K562 (cell line): ENCODE results near the gene ZNF563.

Source experiments
- CEBPB ChIP-seq: fragments of 450-650 bp; IDR thresholded peaks from 2 replicates; pipeline ENCODE4 v1.6.1; 2016; ENCODE audit warnings: missing genetic modification characterization, missing compliant biosample characterization
- CTCF ChIP-seq, 3 experiments: IDR thresholded peaks in 2 of 3; conservative IDR thresholded peaks in 1 of 3; 2 replicates each; pipeline ENCODE4 v1.5.1; 2011 to 2012; ENCODE audit warnings: low read length in 3 of 3, mild to moderate bottlenecking in 3 of 3, control low read depth in 2 of 3, improper control_type of control experiment in 1 of 3, inconsistent platforms in 1 of 3, low read depth in 1 of 3, mixed read lengths in 1 of 3, moderate library complexity in 1 of 3; ENCODE audit not compliant: insufficient read depth in 2 of 3
- NR3C1 ChIP-seq: sonication (generic); formaldehyde crosslinking; IDR thresholded peaks from 2 replicates; pipeline ENCODE4 v1.8.1; 2022; ENCODE audit warnings: missing genetic modification reagents
- PHF21A ChIP-seq: fragments of 450-650 bp; IDR thresholded peaks from 2 replicates; pipeline ENCODE4 v1.6.1; 2017; ENCODE audit warnings: low read depth, borderline replicate concordance
- REST ChIP-seq, 2 experiments: fragments of 450-650 bp; formaldehyde crosslinking in 1 of 2; IDR thresholded peaks; 2 replicates each; pipeline versions ENCODE4 v1.4.0 to v1.6.1; 2014 to 2020; ENCODE audit warnings: mild to moderate bottlenecking in 2 of 2, borderline replicate concordance in 1 of 2, low read depth in 1 of 2
- TSC22D4 ChIP-seq: fragments of 450-650 bp; IDR thresholded peaks from 2 replicates; pipeline ENCODE4 v1.6.1; 2016; ENCODE audit warnings: missing genetic modification characterization, missing biosample characterization, control low read depth
- WHSC1 ChIP-seq: IDR thresholded peaks from one replicate; pipeline ENCODE4 v1.6.1; 2012; ENCODE audit warnings: low read length, control low read depth, inconsistent platforms
- YY1 ChIP-seq, 3 experiments: IDR thresholded peaks; 2 replicates each; pipeline ENCODE4 v1.6.1; 2011; ENCODE audit warnings: low read length in 2 of 3, mild to moderate bottlenecking in 2 of 3, moderate library complexity in 2 of 3, borderline replicate concordance in 1 of 3, control low read depth in 1 of 3, low read depth in 1 of 3; ENCODE audit not compliant: insufficient read depth in 3 of 3, insufficient replicate concordance in 2 of 3, control insufficient read depth in 1 of 3, insufficient read length in 1 of 3; ENCODE audit errors: extremely low read depth in 1 of 3
- ZHX1 ChIP-seq: fragments of 150-350 bp; conservative IDR thresholded peaks from 2 replicates; pipeline ENCODE4 v1.6.1; 2014; ENCODE audit warnings: low read length

GRCh38 chr19:12346896-12347295 lies 13.5 kb upstream of the ZNF563 start:
- no peak for TF ChIP-seq ZHX1
- no peak for TF ChIP-seq NR3C1
- peak; percentile 53; the same call in 1 of the 2 replicates for TF ChIP-seq REST (IDR thresholded peaks at IDR 0.05; ENCODE audit: borderline replicate concordance)
- TF ChIP-seq REST (CRISPR knock-in tag; IDR thresholded peaks at IDR 0.05; ENCODE audit: low read depth), result no peak
- TF ChIP-seq TSC22D4 (tag), result no peak
- no peak for TF ChIP-seq CEBPB (tag)
- TF ChIP-seq PHF21A, result no peak
- TF ChIP-seq WHSC1, result no peak
- TF ChIP-seq CTCF (IDR thresholded peaks at IDR 0.05 in 2 of 3, conservative IDR thresholded peaks at IDR 0.05 in 1 of 3; ENCODE audit: insufficient read depth in 2 of 3, low read depth in 1 of 3, low read length in 3 of 3), result peak in 1 of 3 experiments; percentile 38; a peak in 2 of 6 replicates
- no peak for TF ChIP-seq YY1 (IDR thresholded peaks at IDR 0.05; ENCODE audit: borderline replicate concordance in 1 of 3, control insufficient read depth in 1 of 3, extremely low read depth in 1 of 3, insufficient read depth in 3 of 3, insufficient read length in 1 of 3, insufficient replicate concordance in 2 of 3, low read depth in 1 of 3, low read length in 2 of 3)
